Transverse colon (tissue), 4 donors: Measurements from ENCODE around the gene GABBR2.

Experiments
- CTCF ChIP-seq, 5 experiments: fragments of 200-600 bp in 3 of 5; fragments of 450-650 bp in 2 of 5; sonication (generic) in 3 of 5; IDR thresholded peaks; 1 replicate in 2 of 5; 2 replicates in 3 of 5; pipeline ENCODE4 v1.5.1; 2016 to 2017; ENCODE audit warnings: antibody characterized with exemption in 5 of 5, inconsistent platforms in 3 of 5, mild to moderate bottlenecking in 2 of 5, moderate library complexity in 1 of 5
- POLR2AphosphoS5 ChIP-seq, 3 donors: sonication (generic); formaldehyde crosslinking; IDR thresholded peaks; one replicate each; pipeline ENCODE4 v1.6.1; 2016; ENCODE audit warnings: antibody characterized with exemption in 3 of 3

GRCh38 chr9:98263080-98263479, 445.7 kb downstream of the GABBR2 start:
- TF ChIP-seq CTCF (IDR thresholded peaks at IDR 0.05): no peak
- TF ChIP-seq POLR2AphosphoS5 (IDR thresholded peaks at IDR 0.05): no peak
